GM23338 (cell line): ENCODE measurements around the gene ATG2A. TPM values are rescaled to one million over a fixed set of nuclear protein-coding genes. Genes with fewer than 3 reads are reported as not detected.

Experiments
- ATAC-seq: fragments of 200-7000 bp; cut with Tn5 transposase; 3 replicates; pipeline ENCODE4 v1.9.1; 2020
- DNase-seq: peaks from one replicate; pipeline ENCODE4 v3.0.0-alpha.2; 2015; ENCODE audit warnings: low spot score
- H2AFZ ChIP-seq: fragments of 200-600 bp; sonication (generic); 2 replicates; pipeline ENCODE4 v1.8.0; 2016; ENCODE audit warnings: antibody characterized with exemption, mild to moderate bottlenecking, moderate library complexity
- H3F3A ChIP-seq: fragments of 200-600 bp; sonication (generic); replicated peaks from 2 replicates; pipeline ENCODE4 v1.8.0; 2017; ENCODE audit warnings: antibody characterized with exemption, mixed run types, low read depth
- H3K27ac ChIP-seq: fragments of 200-600 bp; sonication (generic); 2 replicates; pipeline ENCODE4 v1.6.1; 2016; ENCODE audit warnings: low read depth
- H3K27me3 ChIP-seq: fragments of 200-600 bp; sonication (generic); 2 replicates; pipeline ENCODE4 v1.8.0; 2016; ENCODE audit warnings: mild to moderate bottlenecking, mixed run types, moderate library complexity; ENCODE audit not compliant: insufficient read depth
- H3K36me3 ChIP-seq: fragments of 200-600 bp; sonication (generic); 2 replicates; pipeline ENCODE4 v1.8.0; 2016; ENCODE audit warnings: mild to moderate bottlenecking; ENCODE audit not compliant: insufficient read depth
- H3K4me1 ChIP-seq: fragments of 200-600 bp; sonication (generic); 2 replicates; pipeline ENCODE4 v1.8.0; 2016; ENCODE audit warnings: mild to moderate bottlenecking, moderate library complexity; ENCODE audit not compliant: insufficient read depth
- H3K4me2 ChIP-seq: fragments of 200-600 bp; sonication (generic); 2 replicates; pipeline ENCODE4 v1.7.1; 2017; ENCODE audit warnings: mixed run types
- H3K4me3 ChIP-seq: fragments of 200-600 bp; sonication (generic); 2 replicates; pipeline ENCODE4 v1.6.1; 2016; ENCODE audit warnings: mixed run types
- H3K79me2 ChIP-seq: fragments of 200-600 bp; sonication (generic); replicated peaks from 2 replicates; pipeline ENCODE4 v1.8.0; 2017; ENCODE audit warnings: mild to moderate bottlenecking; ENCODE audit not compliant: insufficient read depth
- H3K9me2 ChIP-seq: fragments of 200-600 bp; sonication (generic); 2 replicates; pipeline ENCODE4 v1.8.0; 2017; ENCODE audit not compliant: insufficient read depth
- H4K20me1 ChIP-seq: fragments of 200-600 bp; sonication (generic); replicated peaks from 2 replicates; pipeline ENCODE4 v1.8.0; 2017; ENCODE audit warnings: mild to moderate bottlenecking; ENCODE audit not compliant: insufficient read depth
- H3K27ac Mint-ChIP-seq: 2 replicates; pipeline ENCODE4 v1.8.0; 2020; ENCODE audit warnings: inconsistent platforms, mild to moderate bottlenecking, moderate library complexity, mixed read lengths
- H3K27me3 Mint-ChIP-seq: 3 replicates; pipeline ENCODE4 v1.8.0; 2022; ENCODE audit warnings: low read depth, mild to moderate bottlenecking, moderate library complexity, mixed read lengths, inconsistent platforms; ENCODE audit not compliant: insufficient read depth, poor library complexity
- H3K36me3 Mint-ChIP-seq: 3 replicates; pipeline ENCODE4 v1.8.0; 2021; ENCODE audit warnings: low read depth, mild to moderate bottlenecking, inconsistent platforms, moderate library complexity, mixed read lengths
- H3K4me1 Mint-ChIP-seq: 3 replicates; pipeline ENCODE4 v1.8.0; 2020; ENCODE audit warnings: mild to moderate bottlenecking, inconsistent platforms, mixed read lengths
- H3K4me3 Mint-ChIP-seq: 3 replicates; pipeline ENCODE4 v1.8.0; 2021; ENCODE audit warnings: moderate library complexity, mild to moderate bottlenecking, inconsistent platforms, mixed read lengths
- H3K9me3 Mint-ChIP-seq: 3 replicates; pipeline ENCODE4 v1.8.0; 2020; ENCODE audit warnings: moderate library complexity, mild to moderate bottlenecking, inconsistent platforms, mixed read lengths
- CREB1 ChIP-seq: fragments of 250-450 bp; sonication (Bioruptor Pico); IDR thresholded peaks from 2 replicates; pipeline ENCODE4 v1.5.0; 2020; ENCODE audit warnings: low read depth, mild to moderate bottlenecking, moderate library complexity
- EZH2phosphoT487 ChIP-seq: fragments of 200-600 bp; sonication (generic); IDR thresholded peaks from one replicate; pipeline ENCODE4 v1.8.1; 2018; ENCODE audit warnings: antibody characterized with exemption; ENCODE audit not compliant: unreplicated experiment
- STAT1 ChIP-seq: IDR thresholded peaks from one replicate; pipeline ENCODE4 v1.6.1; 2016; ENCODE audit warnings: antibody characterized with exemption; ENCODE audit not compliant: unreplicated experiment
- ZNF331 ChIP-seq: fragments of 250-450 bp; sonication (Bioruptor Pico); IDR thresholded peaks from 2 replicates; pipeline ENCODE4 v1.5.0; 2020; ENCODE audit warnings: low read depth, mild to moderate bottlenecking, moderate library complexity
- polyA plus RNA-seq: library from polyadenylated mRNA; unstranded; fragments of >200 nt; fragmentation: Nextera tagmentation; extraction: Ambion mirVana; gene quantifications from 2 replicates; pipeline ENCODE4 v1.2.1, GENCODE V29; 2016
- total RNA-seq: library from RNA; depleted of rRNA; stranded (reverse); fragments of >200 nt; shearing (Covaris generic); gene quantifications from 2 replicates; pipeline ENCODE4 v1.2.3, GENCODE V29; 2014
- TF ChIP-seq, protein P1 (sequence below): fragments of 250-450 bp; sonication (Bioruptor Pico); IDR thresholded peaks from 2 replicates; pipeline ENCODE4 v1.5.0; 2020; ENCODE audit warnings: mild to moderate bottlenecking, moderate library complexity

The ATG2A gene
- total and polyA plus RNA-seq, 2 experiments from 2014 or later: 8.7 to 31.7 TPM

DNA sequence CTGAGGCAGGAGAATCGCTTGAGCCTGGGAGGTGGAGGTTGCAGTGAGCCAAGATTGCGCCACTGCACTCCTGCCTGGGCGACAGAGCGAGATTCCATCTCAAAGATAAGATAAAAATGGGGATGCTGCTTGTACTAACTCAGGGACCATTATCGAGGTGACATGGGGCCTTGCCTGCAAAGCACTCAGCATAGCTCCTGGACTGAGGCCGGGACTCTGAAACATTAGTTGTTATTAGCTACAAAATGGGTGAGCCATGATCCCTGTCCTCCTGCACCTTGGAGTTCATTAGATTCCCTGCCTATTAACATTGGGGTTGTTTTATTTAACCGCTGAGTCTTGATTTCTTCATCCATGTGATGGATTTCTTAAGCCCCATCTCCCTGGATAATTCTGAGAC lies 12.6 kb upstream of the ATG2A start (continued):
- TF ChIP-seq, protein P1, sequence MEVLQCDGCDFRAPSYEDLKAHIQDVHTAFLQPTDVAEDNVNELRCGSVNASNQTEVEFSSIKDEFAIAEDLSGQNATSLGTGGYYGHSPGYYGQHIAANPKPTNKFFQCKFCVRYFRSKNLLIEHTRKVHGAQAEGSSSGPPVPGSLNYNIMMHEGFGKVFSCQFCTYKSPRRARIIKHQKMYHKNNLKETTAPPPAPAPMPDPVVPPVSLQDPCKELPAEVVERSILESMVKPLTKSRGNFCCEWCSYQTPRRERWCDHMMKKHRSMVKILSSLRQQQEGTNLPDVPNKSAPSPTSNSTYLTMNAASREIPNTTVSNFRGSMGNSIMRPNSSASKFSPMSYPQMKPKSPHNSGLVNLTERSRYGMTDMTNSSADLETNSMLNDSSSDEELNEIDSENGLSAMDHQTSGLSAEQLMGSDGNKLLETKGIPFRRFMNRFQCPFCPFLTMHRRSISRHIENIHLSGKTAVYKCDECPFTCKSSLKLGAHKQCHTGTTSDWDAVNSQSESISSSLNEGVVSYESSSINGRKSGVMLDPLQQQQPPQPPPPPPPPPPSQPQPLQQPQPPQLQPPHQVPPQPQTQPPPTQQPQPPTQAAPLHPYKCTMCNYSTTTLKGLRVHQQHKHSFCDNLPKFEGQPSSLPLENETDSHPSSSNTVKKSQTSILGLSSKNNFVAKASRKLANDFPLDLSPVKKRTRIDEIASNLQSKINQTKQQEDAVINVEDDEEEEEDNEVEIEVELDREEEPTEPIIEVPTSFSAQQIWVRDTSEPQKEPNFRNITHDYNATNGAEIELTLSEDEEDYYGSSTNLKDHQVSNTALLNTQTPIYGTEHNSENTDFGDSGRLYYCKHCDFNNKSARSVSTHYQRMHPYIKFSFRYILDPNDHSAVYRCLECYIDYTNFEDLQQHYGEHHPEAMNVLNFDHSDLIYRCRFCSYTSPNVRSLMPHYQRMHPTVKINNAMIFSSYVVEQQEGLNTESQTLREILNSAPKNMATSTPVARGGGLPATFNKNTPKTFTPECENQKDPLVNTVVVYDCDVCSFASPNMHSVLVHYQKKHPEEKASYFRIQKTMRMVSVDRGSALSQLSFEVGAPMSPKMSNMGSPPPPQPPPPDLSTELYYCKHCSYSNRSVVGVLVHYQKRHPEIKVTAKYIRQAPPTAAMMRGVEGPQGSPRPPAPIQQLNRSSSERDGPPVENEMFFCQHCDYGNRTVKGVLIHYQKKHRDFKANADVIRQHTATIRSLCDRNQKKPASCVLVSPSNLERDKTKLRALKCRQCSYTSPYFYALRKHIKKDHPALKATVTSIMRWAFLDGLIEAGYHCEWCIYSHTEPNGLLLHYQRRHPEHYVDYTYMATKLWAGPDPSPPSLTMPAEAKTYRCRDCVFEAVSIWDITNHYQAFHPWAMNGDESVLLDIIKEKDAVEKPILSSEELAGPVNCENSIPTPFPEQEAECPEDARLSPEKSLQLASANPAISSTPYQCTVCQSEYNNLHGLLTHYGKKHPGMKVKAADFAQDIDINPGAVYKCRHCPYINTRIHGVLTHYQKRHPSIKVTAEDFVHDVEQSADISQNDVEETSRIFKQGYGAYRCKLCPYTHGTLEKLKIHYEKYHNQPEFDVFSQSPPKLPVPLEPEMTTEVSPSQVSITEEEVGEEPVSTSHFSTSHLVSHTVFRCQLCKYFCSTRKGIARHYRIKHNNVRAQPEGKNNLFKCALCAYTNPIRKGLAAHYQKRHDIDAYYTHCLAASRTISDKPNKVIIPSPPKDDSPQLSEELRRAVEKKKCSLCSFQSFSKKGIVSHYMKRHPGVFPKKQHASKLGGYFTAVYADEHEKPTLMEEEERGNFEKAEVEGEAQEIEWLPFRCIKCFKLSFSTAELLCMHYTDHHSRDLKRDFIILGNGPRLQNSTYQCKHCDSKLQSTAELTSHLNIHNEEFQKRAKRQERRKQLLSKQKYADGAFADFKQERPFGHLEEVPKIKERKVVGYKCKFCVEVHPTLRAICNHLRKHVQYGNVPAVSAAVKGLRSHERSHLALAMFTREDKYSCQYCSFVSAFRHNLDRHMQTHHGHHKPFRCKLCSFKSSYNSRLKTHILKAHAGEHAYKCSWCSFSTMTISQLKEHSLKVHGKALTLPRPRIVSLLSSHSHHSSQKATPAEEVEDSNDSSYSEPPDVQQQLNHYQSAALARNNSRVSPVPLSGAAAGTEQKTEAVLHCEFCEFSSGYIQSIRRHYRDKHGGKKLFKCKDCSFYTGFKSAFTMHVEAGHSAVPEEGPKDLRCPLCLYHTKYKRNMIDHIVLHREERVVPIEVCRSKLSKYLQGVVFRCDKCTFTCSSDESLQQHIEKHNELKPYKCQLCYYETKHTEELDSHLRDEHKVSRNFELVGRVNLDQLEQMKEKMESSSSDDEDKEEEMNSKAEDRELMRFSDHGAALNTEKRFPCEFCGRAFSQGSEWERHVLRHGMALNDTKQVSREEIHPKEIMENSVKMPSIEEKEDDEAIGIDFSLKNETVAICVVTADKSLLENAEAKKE (CRISPR knock-in tag): no peak
- no peak for TF ChIP-seq STAT1
- TF ChIP-seq ZNF331 (CRISPR knock-in tag): no peak
- TF ChIP-seq EZH2phosphoT487: no peak

DNA sequence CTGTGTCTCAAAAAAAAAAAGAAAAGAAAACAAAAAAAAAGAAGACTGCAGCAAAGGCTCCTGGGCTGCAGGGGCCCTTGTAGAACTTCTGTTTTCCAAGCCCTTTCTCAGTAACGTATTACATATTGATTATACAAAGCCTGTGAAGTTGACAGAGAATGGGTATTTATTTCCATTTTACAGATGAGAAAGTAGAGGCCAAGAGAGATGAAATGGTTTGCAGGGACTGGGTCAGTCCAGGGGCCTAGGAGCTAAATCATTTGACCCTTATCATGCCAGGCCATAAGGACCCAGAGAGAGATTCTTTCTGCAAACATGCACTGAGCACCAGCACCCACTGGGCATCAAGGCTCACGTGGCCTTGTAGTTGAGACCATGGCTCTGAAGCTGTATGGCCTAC lies 11.9 kb upstream of the ATG2A start:
- Histone ChIP-seq H3K4me2 (no peak overlapping the region), H3K36me3 (no peaks in the 10 kb centered on the region), H3K4me3 (no peak overlapping the region), H3F3A (no peaks in the 10 kb centered on the region), H3K27me3 (no peaks in the 10 kb centered on the region), H3K27ac (no peak overlapping the region), H3K9me2 (no peaks in the 10 kb centered on the region), H3K79me2 (no peaks in the 10 kb centered on the region), H3K4me1 (no peaks in the 10 kb centered on the region; the same call in 1 of the 2 replicates), H2AFZ (no peak overlapping the region), H4K20me1 (no peaks in the 10 kb centered on the region; the same call in 1 of the 2 replicates)
- no peak overlapping the region for H3K4me3 Mint-ChIP-seq
- ATAC-seq: no peak
- H3K4me1 Mint-ChIP-seq: peaks cover 13% of the 10 kb centered on the region; the same call in 2 of the 3 replicates
- TF ChIP-seq EZH2phosphoT487 (no peak), CREB1 (CRISPR knock-in tag) (no peak)
- H3K27ac Mint-ChIP-seq: no peak overlapping the region
- H3K36me3 Mint-ChIP-seq: no peaks in the 10 kb centered on the region
- H3K27me3 Mint-ChIP-seq: peaks cover 12% of the 10 kb centered on the region
- no peaks in the 10 kb centered on the region; the same call in 2 of the 3 replicates for H3K9me3 Mint-ChIP-seq
- DNase-seq: no peak
